NK-92 (cell line): ENCODE data around the gene ACP4.

Source experiments
- DNase-seq: peaks from one replicate; lab custom pipeline; 2025; ENCODE audit not compliant: unreplicated experiment; lab: John Stamatoyannopoulos, UW

The ACP4 gene

GRCh38 chr19:50839712-50840655 is 49.8 kb downstream of the ACP4 start:
- DNase-seq, result no peak

DNA sequence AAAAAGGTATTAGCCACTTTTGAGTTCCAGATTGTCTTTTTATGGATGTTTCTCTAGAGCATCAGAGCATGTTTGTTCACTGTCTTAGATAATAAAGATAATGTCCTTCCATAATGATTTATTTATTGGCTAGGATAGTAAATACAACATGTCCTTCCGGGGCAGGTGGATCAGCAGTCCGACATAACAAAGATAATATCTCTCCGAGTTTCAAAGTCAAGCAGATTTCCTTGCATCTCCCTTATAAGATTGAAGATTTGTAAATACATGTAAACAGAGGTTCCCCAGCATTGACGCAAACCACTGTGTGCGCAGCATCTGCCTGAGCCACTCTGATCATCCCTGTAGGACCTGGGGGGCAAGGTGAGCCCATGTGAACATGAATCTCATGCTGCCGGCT is 51.9 kb downstream of the ACP4 start:
- no peak for DNase-seq

DNA sequence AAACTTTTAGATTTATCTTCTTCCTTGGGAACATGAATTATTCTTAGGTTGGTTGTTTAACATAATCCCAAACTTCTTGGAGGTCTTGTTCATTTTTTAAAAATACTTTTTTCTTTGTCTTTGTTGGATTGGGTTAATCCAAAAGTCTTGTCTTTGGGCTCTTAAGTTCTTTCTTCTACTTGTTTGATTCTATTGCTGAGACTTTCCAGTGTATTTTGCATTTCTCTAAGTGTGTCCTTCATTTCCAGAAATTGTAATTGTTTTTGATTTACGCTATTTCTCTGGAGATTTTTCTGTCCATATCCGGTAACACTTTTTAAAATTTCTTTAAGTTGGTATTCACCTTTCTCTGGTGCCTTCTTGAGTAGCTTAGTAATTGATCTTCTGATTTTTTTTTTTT is 53.0 kb downstream of the ACP4 start:
- DNase-seq, result no peak

DNA sequence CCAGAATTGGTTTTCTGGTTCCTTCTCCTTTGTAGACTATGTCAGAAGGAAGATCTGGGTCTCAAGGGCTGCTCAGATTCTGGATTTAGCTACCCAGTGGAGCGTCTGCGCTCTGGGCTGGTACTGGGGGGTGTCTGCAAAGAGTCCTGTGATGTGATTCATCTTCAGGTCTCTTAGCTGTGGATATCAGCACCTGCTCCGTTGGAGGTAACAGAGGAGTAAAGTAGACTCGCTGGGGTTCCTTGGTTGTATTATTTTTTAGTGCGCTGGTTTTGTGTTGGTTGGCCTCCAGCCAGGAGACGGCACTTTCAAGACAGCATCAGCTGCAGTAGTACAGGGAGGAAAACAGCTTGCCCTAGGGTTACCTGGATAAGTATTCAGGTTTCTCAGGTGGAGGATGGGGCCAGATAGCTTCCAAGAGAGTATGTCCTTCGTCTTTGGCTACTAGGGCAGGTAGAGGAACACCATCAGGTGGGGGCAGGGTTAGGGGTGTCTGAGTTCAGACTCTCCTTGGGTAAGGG is 53.5 kb downstream of the ACP4 start:
- no peak for DNase-seq

GRCh38 chr19:50844296-50844935 is 54.2 kb downstream of the ACP4 start:
- no peak for DNase-seq
